ENCODE measurements around the gene P2RY14. TPM values are rescaled to one million over a fixed set of nuclear protein-coding genes. Genes with fewer than 3 reads are reported as not detected.

P2RY14 gene
- total RNA-seq, 4 donors from 2014 or later: 0.60 to 11.3 (median 7.2) TPM; not detected in 1

- Histone ChIP-seq H3K36me3 (no peaks in the 10 kb centered on the region), H3K27ac (no peak overlapping the region), H3K27me3 (no peaks in the 10 kb centered on the region), H3K9me3 (no peaks in the 10 kb centered on the region), H3K4me1 (no peaks in the 10 kb centered on the region), H3K4me3 (no peak overlapping the region)
- DNase-seq: no peak
- 88% methylated on average over 1 to 2 of the region's 2 CpGs for WGBS, 2 donors (ENCODE audit: low coverage in 1 of 2)
- in situ Hi-C loops (cut with MboI; ENCODE audit: low pct_ligation_motif_present in 1 of 4, low pct_unique_long_range_greater_than_20kb in 1 of 4, low sequenced_read_pairs in 3 of 4): no loop called here
- intact Hi-C loops (cut with DNase I; ENCODE audit: low total_unique reads): no loop called here
- no peak for TF ChIP-seq CTCF (IDR thresholded peaks at IDR 0.05)
- no peak for TF ChIP-seq POLR2AphosphoS5 (IDR thresholded peaks at IDR 0.05)
- TF ChIP-seq POLR2A (IDR thresholded peaks at IDR 0.05): no peak
- no peak for TF ChIP-seq EP300 (IDR thresholded peaks at IDR 0.05; ENCODE audit: low read depth)
Measured at GRCh38 chr3:151320131-151320530, 41.8 kb upstream of the P2RY14 start.

GRCh38 chr3:151319628-151320027 lies 41.3 kb upstream of the P2RY14 start:
- TF ChIP-seq POLR2AphosphoS5 (IDR thresholded peaks at IDR 0.05): no peak
- TF ChIP-seq POLR2A (IDR thresholded peaks at IDR 0.05): no peak
- no peak for TF ChIP-seq CTCF (IDR thresholded peaks at IDR 0.05)
- no peak for TF ChIP-seq EP300 (IDR thresholded peaks at IDR 0.05; ENCODE audit: low read depth)
- Histone ChIP-seq H3K36me3 (no peaks in the 10 kb centered on the region), H3K9me3 (no peaks in the 10 kb centered on the region), H3K27me3 (no peaks in the 10 kb centered on the region), H3K4me3 (no peak overlapping the region), H3K4me1 (no peaks in the 10 kb centered on the region), H3K27ac (no peak overlapping the region)
- in situ Hi-C loops (cut with MboI; ENCODE audit: low pct_ligation_motif_present in 1 of 4, low pct_unique_long_range_greater_than_20kb in 1 of 4, low sequenced_read_pairs in 3 of 4): no loop called here
- WGBS, 2 donors (ENCODE audit: low coverage in 1 of 2): 70 to 82% methylated on average over 4 of the region's 4 CpGs
- DNase-seq: no peak
- intact Hi-C loops (cut with DNase I; ENCODE audit: low total_unique reads): no loop called here

- Histone ChIP-seq H3K27me3 (no peaks in the 10 kb centered on the region), H3K27ac (no peak overlapping the region), H3K9me3 (no peaks in the 10 kb centered on the region), H3K4me1 (no peaks in the 10 kb centered on the region), H3K36me3 (no peaks in the 10 kb centered on the region), H3K4me3 (no peak overlapping the region)
- 86 to 91% methylated on average over 7 of the region's 7 CpGs for WGBS, 2 donors (ENCODE audit: low coverage in 1 of 2)
- TF ChIP-seq POLR2AphosphoS5 (IDR thresholded peaks at IDR 0.05): no peak
- no peak for TF ChIP-seq CTCF (IDR thresholded peaks at IDR 0.05)
- TF ChIP-seq POLR2A (IDR thresholded peaks at IDR 0.05): no peak
- no peak for TF ChIP-seq EP300 (IDR thresholded peaks at IDR 0.05; ENCODE audit: low read depth)
- in situ Hi-C loops (cut with MboI; ENCODE audit: low pct_ligation_motif_present in 1 of 4, low pct_unique_long_range_greater_than_20kb in 1 of 4, low sequenced_read_pairs in 3 of 4): no loop called here
- DNase-seq: no peak
- intact Hi-C loops (cut with DNase I; ENCODE audit: low total_unique reads): no loop called here
Measured at GRCh38 chr3:151318991-151319390, 40.6 kb upstream of the P2RY14 start.

GRCh38 chr3:151318313-151318712 lies 40.0 kb upstream of the P2RY14 start:
- in situ Hi-C loops (cut with MboI; ENCODE audit: low pct_ligation_motif_present in 1 of 4, low pct_unique_long_range_greater_than_20kb in 1 of 4, low sequenced_read_pairs in 3 of 4): no loop called here
- Histone ChIP-seq H3K9me3 (no peaks in the 10 kb centered on the region), H3K27ac (no peak overlapping the region), H3K4me3 (no peak overlapping the region), H3K4me1 (no peaks in the 10 kb centered on the region), H3K36me3 (no peaks in the 10 kb centered on the region), H3K27me3 (no peaks in the 10 kb centered on the region)
- intact Hi-C loops (cut with DNase I; ENCODE audit: low total_unique reads): no loop called here
- DNase-seq: no peak
- no peak for TF ChIP-seq CTCF (IDR thresholded peaks at IDR 0.05)
- no peak for TF ChIP-seq POLR2A (IDR thresholded peaks at IDR 0.05)
- no peak for TF ChIP-seq POLR2AphosphoS5 (IDR thresholded peaks at IDR 0.05)
- TF ChIP-seq EP300 (IDR thresholded peaks at IDR 0.05; ENCODE audit: low read depth): no peak

Measured in transverse colon (tissue), 4 donors.